ENCODE data around the gene LRRD1. TPM values are rescaled to one million over a fixed set of nuclear protein-coding genes. Genes with fewer than 3 reads are reported as not detected.

The LRRD1 gene
- total and polyA plus RNA-seq, 2 of the 13 experiments (the other 11 are each of a cell fraction or from before 2014, with no cell fraction given) = 0.03 TPM; not detected in 1

- peak; percentile 8; the same call in 1 of the 2 replicates for TF ChIP-seq ARID5B (CRISPR knock-in tag; IDR thresholded peaks at IDR 0.05)
- TF ChIP-seq MAFF (IDR thresholded peaks at IDR 0.05; ENCODE audit: low read depth, low read length) = no peak
- peak; percentile 90 for TF ChIP-seq CTCF (CRISPR knock-in tag; IDR thresholded peaks at IDR 0.05)
- no peak for TF ChIP-seq ZNF781 (CRISPR knock-in tag; IDR thresholded peaks at IDR 0.05; ENCODE audit: borderline replicate concordance, not compliant biosample characterization)
- no peak; the same call in 1 of the 2 replicates for TF ChIP-seq ZNF12 (CRISPR knock-in tag; IDR thresholded peaks at IDR 0.05)
- TF ChIP-seq MXI1 (IDR thresholded peaks at IDR 0.05; ENCODE audit: borderline replicate concordance, low read depth, low read length) = peak; percentile 39; the same call in 1 of the 3 replicates
- TF ChIP-seq THAP11 (CRISPR knock-in tag; IDR thresholded peaks at IDR 0.05) = peak; percentile 10; the same call in 1 of the 2 replicates
- TF ChIP-seq MXD4 (CRISPR knock-in tag; IDR thresholded peaks at IDR 0.05) = peak; percentile 14; the same call in 1 of the 2 replicates
- no peak for TF ChIP-seq ZNF569 (CRISPR knock-in tag; IDR thresholded peaks at IDR 0.05; ENCODE audit: borderline replicate concordance)
- TF ChIP-seq TBL1XR1 (IDR thresholded peaks at IDR 0.05; ENCODE audit: borderline replicate concordance, low read length, partially characterized antibody) = no peak
- no peak for TF ChIP-seq EEA1 (CRISPR knock-in tag; IDR thresholded peaks at IDR 0.05; ENCODE audit: borderline replicate concordance)
- peak; percentile 30; the same call in 1 of the 2 replicates for TF ChIP-seq RARA (CRISPR knock-in tag; IDR thresholded peaks at IDR 0.05)
- TF ChIP-seq ZNF441 (CRISPR knock-in tag; IDR thresholded peaks at IDR 0.05; ENCODE audit: borderline replicate concordance) = 0 out of 2 replicates have a peak, but pooled peaks have one; percentile 19
- no peak for TF ChIP-seq ELK4 (CRISPR knock-in tag; IDR thresholded peaks at IDR 0.05; ENCODE audit: borderline replicate concordance)
- no peak; the same call in 1 of the 2 replicates for TF ChIP-seq ARHGAP35 (CRISPR knock-in tag; IDR thresholded peaks at IDR 0.05; ENCODE audit: borderline replicate concordance)
- TF ChIP-seq ZNF644 (CRISPR knock-in tag; IDR thresholded peaks at IDR 0.05; ENCODE audit: low read depth) = no peak
- TF ChIP-seq TFE3 (CRISPR knock-in tag; IDR thresholded peaks at IDR 0.05) = no peak; the same call in 1 of the 2 replicates
- no peak for TF ChIP-seq ZKSCAN1 (IDR thresholded peaks at IDR 0.05; ENCODE audit: low read length)
- TF ChIP-seq KLF13 (CRISPR knock-in tag; IDR thresholded peaks at IDR 0.05) = no peak
- no peak for TF ChIP-seq SAFB2 (CRISPR knock-in tag; IDR thresholded peaks at IDR 0.05; ENCODE audit: borderline replicate concordance, low read depth)
- TF ChIP-seq PRPF4 (IDR thresholded peaks at IDR 0.05; ENCODE audit: low read depth, low read length, poor library complexity, severe bottlenecking) = no peak
- TF ChIP-seq CAMTA2 (CRISPR knock-in tag; IDR thresholded peaks at IDR 0.05; ENCODE audit: borderline replicate concordance) = peak; percentile 80; the same call in 1 of the 2 replicates
Measured at GRCh38 chr7:92133737-92134270, 45.1 kb downstream of the LRRD1 start (continued).

Measured in HepG2 (cell line).